Fibroblast of lung (primary cell): ENCODE measurements around the gene GCSH. TPM values are rescaled to one million over a fixed set of nuclear protein-coding genes. Genes with fewer than 3 reads are reported as not detected.

ENCODE experiments used
- DNase-seq, 2 donors: peaks; one replicate each; pipeline versions ENCODE4 v3.0.0 to v3.0.0-alpha.2; 2010; ENCODE audit warnings: low read depth in 2 of 2
- H2AFZ ChIP-seq: 2 replicates; pipeline ENCODE4 v1.5.1; 2012; ENCODE audit warnings: low read length, control low read depth, inconsistent platforms
- H3K27ac ChIP-seq: 2 replicates; pipeline ENCODE4 v1.5.1; 2011; ENCODE audit warnings: low read length, control low read depth; ENCODE audit not compliant: insufficient read depth
- H3K27me3 ChIP-seq: 2 replicates; pipeline ENCODE4 v1.5.1; 2011; ENCODE audit warnings: mild to moderate bottlenecking, low read length; ENCODE audit not compliant: control insufficient read depth, insufficient read depth
- H3K36me3 ChIP-seq: 2 replicates; pipeline ENCODE4 v1.5.1; 2011; ENCODE audit warnings: low read length; ENCODE audit not compliant: control insufficient read depth, insufficient read depth
- H3K4me1 ChIP-seq: 2 replicates; pipeline ENCODE4 v1.5.1; 2011; ENCODE audit warnings: low read length; ENCODE audit not compliant: control insufficient read depth, insufficient read depth; ENCODE audit errors: extremely low read depth
- H3K4me2 ChIP-seq: 2 replicates; pipeline ENCODE4 v1.5.1; 2011; ENCODE audit warnings: low read length, control low read depth; ENCODE audit not compliant: insufficient read depth; ENCODE audit errors: extremely low read depth
- H3K4me3 ChIP-seq, 4 experiments: fragments of 200-600 bp in 1 of 4; sonication (generic) in 1 of 4; replicated peaks in 1 of 4; 2 replicates each; pipeline ENCODE4 v1.5.1; 2011 to 2016; ENCODE audit warnings: low read length in 4 of 4, low read depth in 3 of 4, mild to moderate bottlenecking in 3 of 4, control low read depth in 2 of 4, inconsistent platforms in 1 of 4, mixed read lengths in 1 of 4; ENCODE audit not compliant: insufficient read depth in 1 of 4; ENCODE audit errors: control extremely low read depth in 1 of 4
- H3K79me2 ChIP-seq: 2 replicates; pipeline ENCODE4 v1.5.1; 2012; ENCODE audit warnings: mild to moderate bottlenecking, low read length, inconsistent platforms; ENCODE audit not compliant: control insufficient read depth, insufficient read depth
- H3K9ac ChIP-seq: 2 replicates; pipeline ENCODE4 v1.5.1; 2011; ENCODE audit warnings: mild to moderate bottlenecking, low read length, control low read depth; ENCODE audit not compliant: insufficient read depth
- H3K9me3 ChIP-seq: 2 replicates; pipeline ENCODE4 v1.5.1; 2012; ENCODE audit warnings: low read depth, low read length; ENCODE audit not compliant: control insufficient read depth, insufficient read depth
- H4K20me1 ChIP-seq: 2 replicates; pipeline ENCODE4 v1.5.1; 2011; ENCODE audit warnings: low read length; ENCODE audit not compliant: control insufficient read depth, insufficient read depth; ENCODE audit errors: extremely low read depth
- EZH2 ChIP-seq: IDR thresholded peaks from 2 replicates; pipeline ENCODE4 v1.5.1; 2012; ENCODE audit warnings: low read length, control low read depth, mild to moderate bottlenecking; ENCODE audit errors: missing control alignments
- polyA plus RNA-seq, 2 donors: library from polyadenylated mRNA; depleted of rRNA in 1 of 2; stranded (reverse) in 1 of 2; unstranded in 1 of 2; fragments of >200 nt; gene quantifications; 2 replicates each; pipeline ENCODE4 v1.2.1, GENCODE V29; 2011 to 2012; ENCODE audit warnings: missing spikeins in 1 of 2
- total RNA-seq: library from RNA; depleted of rRNA; stranded (reverse); fragments of >200 nt; gene quantifications from 2 replicates; pipeline ENCODE4 v1.2.1, GENCODE V29; 2014
- TF ChIP-seq, protein P1 (sequence below), 2 donors: IDR thresholded peaks in 1 of 2; conservative IDR thresholded peaks in 1 of 2; 1 replicate in 1 of 2; 2 replicates in 1 of 2; pipeline ENCODE4 v1.5.1; 2011 to 2012; ENCODE audit warnings: low read length in 2 of 2, control low read depth in 1 of 2, inconsistent platforms in 1 of 2, low read depth in 1 of 2, mild to moderate bottlenecking in 1 of 2

Gene GCSH
- total and polyA plus RNA-seq, 2 donors (not counting 1 experiment from before 2014, with no cell fraction given) = 15.0 to 29.9 TPM

DNA sequence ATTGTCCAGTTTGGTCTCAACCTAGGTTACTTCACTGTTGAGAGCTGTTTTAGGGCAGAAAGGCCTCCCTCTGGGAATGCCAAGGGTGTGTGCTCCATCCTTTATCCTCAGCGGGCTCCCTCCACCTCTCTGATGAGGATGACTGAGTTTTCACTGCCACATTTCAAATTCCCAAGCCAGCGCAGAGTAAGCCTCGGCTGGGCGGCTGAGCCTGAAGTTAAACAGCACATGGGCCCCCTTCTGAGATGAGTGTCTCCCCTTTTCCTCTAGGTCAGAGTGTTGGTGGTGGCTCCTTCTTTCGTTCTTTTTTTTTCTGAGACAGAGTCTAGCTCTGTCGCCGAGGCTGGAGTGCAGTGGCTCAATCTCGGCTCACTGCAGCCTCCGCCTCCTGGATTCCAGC lies 5.5 kb upstream of the GCSH start:
- Histone ChIP-seq H3K27me3 (no peaks in the 10 kb centered on the region), H3K4me3 (no peak overlapping the region), H4K20me1 (no peaks in the 10 kb centered on the region), H3K4me2 (no peak overlapping the region), H3K79me2 (no peaks in the 10 kb centered on the region), H3K27ac (no peak overlapping the region), H3K4me1 (no peaks in the 10 kb centered on the region), H3K36me3 (no peaks in the 10 kb centered on the region), H3K9me3 (no peaks in the 10 kb centered on the region), H2AFZ (no peak overlapping the region), H3K9ac (no peak overlapping the region)
- DNase-seq = no peak
- TF ChIP-seq, protein P1, sequence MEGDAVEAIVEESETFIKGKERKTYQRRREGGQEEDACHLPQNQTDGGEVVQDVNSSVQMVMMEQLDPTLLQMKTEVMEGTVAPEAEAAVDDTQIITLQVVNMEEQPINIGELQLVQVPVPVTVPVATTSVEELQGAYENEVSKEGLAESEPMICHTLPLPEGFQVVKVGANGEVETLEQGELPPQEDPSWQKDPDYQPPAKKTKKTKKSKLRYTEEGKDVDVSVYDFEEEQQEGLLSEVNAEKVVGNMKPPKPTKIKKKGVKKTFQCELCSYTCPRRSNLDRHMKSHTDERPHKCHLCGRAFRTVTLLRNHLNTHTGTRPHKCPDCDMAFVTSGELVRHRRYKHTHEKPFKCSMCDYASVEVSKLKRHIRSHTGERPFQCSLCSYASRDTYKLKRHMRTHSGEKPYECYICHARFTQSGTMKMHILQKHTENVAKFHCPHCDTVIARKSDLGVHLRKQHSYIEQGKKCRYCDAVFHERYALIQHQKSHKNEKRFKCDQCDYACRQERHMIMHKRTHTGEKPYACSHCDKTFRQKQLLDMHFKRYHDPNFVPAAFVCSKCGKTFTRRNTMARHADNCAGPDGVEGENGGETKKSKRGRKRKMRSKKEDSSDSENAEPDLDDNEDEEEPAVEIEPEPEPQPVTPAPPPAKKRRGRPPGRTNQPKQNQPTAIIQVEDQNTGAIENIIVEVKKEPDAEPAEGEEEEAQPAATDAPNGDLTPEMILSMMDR (conservative IDR thresholded peaks at IDR 0.05 in 1 of 2, IDR thresholded peaks at IDR 0.05 in 1 of 2; ENCODE audit: low read depth in 1 of 2, low read length in 2 of 2) = no peak
- no peak for TF ChIP-seq EZH2

DNA sequence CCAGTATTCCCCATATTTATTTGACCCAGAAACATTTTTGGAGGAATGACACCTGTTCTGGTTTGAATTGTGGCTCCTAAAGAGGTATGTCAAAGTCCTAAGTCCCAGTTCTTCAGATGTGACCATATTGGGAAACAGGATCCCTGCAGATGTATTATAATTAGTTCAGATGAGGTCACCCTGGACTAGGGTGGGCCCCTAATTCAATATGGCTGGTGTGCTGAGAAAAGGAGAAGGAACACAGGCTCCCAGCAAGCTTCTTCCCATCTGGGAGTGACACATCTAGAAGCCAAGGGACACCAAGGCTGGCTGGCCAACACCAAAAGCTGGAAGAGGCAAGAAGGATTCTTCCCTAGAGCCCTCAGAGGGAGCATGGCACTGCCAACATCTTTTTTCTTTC lies 3.8 kb upstream of the GCSH start:
- Histone ChIP-seq H3K36me3 (no peaks in the 10 kb centered on the region), H3K27ac (no peak overlapping the region), H3K27me3 (no peaks in the 10 kb centered on the region), H3K4me2 (no peak overlapping the region), H3K4me1 (no peaks in the 10 kb centered on the region), H3K79me2 (no peaks in the 10 kb centered on the region), H3K9ac (no peak overlapping the region), H3K9me3 (no peaks in the 10 kb centered on the region), H3K4me3 (no peak overlapping the region), H2AFZ (no peak overlapping the region), H4K20me1 (no peaks in the 10 kb centered on the region)
- DNase-seq = no peak
- TF ChIP-seq, protein P1 (conservative IDR thresholded peaks at IDR 0.05 in 1 of 2, IDR thresholded peaks at IDR 0.05 in 1 of 2; ENCODE audit: low read depth in 1 of 2, low read length in 2 of 2) = no peak
- TF ChIP-seq EZH2 = no peak

DNA sequence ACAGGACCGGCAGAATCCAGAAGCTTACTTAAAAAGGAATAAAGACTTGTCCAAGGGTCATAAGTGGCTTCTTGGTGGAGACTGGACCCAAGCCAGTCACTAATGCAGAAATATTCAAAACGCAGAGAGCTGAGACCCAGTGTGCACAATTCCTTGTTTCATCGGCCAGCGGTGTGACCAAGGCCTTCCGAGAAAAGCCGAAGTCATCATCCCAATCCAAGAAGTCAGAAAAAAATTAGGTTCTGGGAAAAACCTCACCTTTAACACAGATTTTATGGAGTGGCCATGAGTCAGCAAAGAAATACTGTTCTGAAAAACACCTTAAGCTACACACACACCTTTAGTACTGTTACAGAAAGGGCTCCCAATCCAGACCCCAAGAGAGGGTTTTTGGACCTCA lies 1.0 kb upstream of the GCSH start:
- no peaks in the 10 kb centered on the region for H3K9me3 ChIP-seq
- TF ChIP-seq, protein P1 (conservative IDR thresholded peaks at IDR 0.05 in 1 of 2, IDR thresholded peaks at IDR 0.05 in 1 of 2; ENCODE audit: low read depth in 1 of 2, low read length in 2 of 2) = no peak
- no peak for TF ChIP-seq EZH2
- no peaks in the 10 kb centered on the region for H3K4me1 ChIP-seq
- no peaks in the 10 kb centered on the region for H4K20me1 ChIP-seq
- peaks cover 4% of the 10 kb centered on the region for H3K79me2 ChIP-seq
- H3K27ac ChIP-seq = no peak overlapping the region
- no peak overlapping the region for H3K4me2 ChIP-seq
- H3K4me3 ChIP-seq = no peak overlapping the region
- no peaks in the 10 kb centered on the region for H3K27me3 ChIP-seq
- H2AFZ ChIP-seq = no peak overlapping the region
- DNase-seq = no peak
- H3K9ac ChIP-seq = no peak overlapping the region
- no peaks in the 10 kb centered on the region for H3K36me3 ChIP-seq
